Medulla oblongata (tissue), 1 donor: ENCODE results near the gene SLC16A8.
A peak's percentile ranks its signal among the peaks of the same experiment; 100 is the strongest.
"Not testable (repeated sequence)": the region's sequence is repeated elsewhere in the genome, so short reads cannot be mapped to it uniquely, and the experiment has no call there.

Experiments
- DNase-seq: peaks from one replicate; pipeline ENCODE4 v3.0.0-alpha.2; 2015; ENCODE audit errors: extremely low spot score

SLC16A8 gene

DNA sequence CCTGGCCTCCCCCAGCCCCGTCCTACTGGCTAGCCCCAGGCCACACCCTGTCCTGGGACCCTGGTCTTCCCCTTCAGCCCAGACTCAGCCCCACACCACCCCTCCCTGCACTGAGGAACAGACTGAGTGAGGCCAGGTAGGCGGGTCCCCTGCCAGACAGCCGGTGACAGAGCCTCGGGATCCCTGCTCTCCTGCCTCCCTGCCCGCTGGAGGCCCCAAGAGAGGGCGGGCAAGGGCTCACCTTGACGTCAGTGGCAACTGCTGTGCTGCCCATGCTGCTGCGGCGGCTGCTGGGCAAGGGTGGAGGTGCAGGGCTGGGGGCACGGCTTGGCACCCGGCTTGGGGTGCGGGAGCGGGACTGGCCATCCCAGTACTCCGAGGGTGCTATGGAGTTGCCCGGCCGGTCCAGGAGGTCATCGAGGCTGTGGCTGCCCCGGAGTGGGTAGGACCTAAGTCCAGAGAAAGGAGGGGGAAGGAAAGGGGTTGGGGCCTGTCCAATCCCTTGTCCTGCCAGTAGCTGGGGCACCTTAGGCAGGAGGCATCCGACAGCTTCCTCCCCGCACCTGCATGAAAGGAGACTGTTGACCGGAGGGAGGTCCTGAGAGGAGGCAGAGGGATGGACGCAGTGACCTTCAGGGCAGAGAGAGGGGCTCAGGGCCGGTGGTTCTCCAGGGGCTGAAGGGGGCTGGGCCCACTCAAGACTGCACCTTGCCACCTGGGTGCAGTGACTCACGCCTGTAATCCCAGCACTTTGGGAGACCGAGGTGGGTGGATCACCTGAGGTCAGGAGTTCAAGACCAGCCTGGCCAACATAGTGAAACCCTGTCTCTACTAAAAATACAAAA lies 2.2 kb upstream of the SLC16A8 start:
- no peak for DNase-seq

DNA sequence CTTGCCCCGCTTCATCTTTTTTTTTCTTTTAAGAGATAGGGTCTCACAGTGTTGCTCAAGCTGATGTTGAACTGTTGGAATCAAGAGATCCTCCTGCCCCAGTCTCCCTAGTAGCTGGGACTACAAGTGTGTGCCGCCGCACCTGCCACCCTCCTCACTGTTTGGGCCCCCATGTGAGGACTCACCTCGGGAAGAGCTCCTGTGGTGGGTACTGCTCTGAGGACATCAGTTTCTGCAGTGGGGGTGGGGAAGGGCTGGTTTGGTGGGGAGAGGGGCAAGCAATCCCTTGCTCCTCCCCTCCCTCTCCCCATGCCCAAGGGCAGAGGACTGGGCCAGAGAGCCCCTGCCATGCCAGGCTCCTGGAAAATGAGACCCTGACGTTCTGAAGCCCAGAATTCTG lies 1.5 kb upstream of the SLC16A8 start:
- DNase-seq: no peak

DNA sequence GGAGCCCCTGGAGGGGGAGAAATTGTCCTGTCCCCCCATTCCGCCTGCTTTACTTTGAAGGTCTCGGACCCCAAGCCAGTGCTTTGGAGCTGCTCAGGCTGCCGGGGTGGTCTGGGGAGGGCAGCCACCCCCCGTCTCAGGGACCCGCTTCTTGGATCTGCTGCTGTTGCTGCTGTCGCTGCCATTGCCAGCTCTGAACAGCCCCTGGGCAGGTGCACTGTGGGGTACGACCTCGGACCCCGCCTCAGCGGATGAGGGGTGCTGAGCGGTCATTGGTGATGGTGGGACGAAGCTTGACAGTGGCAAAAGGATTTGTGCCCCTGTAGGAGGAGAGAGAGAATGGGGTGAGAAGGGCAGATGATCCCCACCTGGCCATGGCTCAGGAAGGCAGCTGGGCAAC lies 1.1 kb upstream of the SLC16A8 start:
- no peak for DNase-seq

DNA sequence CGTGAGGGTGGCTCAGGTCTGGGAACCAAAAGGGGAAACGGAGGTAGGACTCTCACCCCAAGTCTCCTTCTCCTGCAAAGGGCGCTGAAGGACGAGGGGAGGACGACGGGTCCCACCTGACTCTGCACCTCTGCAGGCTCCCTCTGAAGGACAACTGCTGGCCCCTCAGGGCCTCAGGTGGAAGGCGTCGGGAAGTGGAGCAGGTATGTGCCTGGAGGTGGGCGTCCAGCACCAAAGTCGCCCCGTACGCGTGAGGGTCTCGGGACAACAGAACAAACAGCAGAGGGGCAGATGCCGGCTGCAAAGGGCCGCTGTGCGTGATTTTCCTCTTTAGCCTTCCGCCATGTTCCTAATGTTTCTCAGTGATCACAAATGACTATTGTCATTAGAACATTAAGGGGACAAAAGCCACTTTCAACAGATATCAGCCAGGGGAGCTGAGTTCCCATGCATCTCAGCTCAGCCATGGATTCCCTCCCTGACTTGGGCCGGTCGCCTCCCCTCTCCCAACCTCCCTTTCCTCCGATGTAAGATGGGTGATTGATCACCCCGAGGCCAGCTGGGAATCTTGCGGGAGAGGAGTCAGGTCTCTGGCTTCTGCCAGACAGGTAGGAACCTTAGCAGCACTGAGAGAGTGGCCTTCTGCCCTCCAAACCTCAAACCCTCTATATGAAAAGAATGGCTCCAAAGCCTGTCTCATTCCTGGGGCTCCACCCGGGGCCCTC lies 836 bp downstream of the SLC16A8 start:
- peak; percentile 25 for DNase-seq

DNA sequence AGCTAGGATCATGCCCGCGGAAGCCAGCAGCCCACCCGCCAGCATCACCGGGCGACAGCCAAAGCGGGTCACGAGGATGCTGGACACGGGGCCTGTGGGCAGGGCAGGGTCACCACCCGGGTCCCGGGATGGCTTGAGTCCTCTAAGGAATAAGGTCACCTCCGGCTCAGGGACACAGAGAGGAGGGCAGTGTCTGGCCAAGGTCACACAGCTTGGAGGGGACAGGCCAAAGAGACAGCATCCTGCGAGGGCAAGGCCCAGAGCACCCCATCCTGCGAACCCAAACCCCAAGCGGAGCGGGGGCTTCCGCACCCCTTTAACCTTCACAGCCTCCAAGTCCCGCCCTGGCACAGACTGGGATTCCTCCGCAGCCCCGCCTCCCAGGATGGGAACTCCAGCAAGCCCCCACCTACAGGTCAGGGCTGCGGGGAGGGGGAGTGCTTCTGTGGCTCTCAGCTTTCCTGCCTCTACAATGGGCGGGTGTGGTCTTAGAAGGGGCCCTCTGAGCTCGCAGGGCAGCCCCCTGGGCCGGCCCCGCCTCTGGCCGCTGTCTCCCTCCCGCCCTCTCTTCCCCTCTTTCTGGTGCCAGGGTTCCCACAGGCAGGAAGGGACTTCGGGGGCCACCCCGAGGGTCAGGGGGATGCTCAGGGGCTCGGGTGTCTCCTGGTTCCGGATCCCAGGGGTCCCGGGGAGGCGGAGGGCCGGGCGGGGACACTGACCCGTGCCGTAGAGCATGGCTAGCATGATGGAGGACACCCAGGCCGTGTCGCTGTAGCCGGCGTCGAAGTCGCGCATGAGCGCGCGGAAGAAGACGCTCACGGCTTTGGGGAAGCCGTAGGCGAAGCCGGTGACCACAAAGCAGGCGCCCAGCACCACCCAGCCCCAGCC lies 1.8 kb downstream of the SLC16A8 start:
- no peak for DNase-seq

DNA sequence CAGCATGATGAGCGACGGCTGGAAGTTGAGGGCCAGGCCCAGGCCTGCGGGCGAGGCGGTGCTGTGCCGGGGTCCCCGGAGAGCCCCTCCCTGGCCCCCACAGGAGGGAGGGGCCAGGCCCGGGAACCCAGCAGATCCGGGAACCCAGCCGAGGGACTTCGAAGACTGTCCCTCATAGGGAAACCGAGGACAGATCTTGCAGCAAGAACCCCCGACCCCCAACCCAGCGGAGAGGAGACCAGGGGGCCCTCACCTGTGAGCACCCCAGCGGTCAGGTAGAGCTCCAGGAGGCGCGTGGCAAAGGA lies 2.4 kb downstream of the SLC16A8 start:
- DNase-seq: no peak

DNA sequence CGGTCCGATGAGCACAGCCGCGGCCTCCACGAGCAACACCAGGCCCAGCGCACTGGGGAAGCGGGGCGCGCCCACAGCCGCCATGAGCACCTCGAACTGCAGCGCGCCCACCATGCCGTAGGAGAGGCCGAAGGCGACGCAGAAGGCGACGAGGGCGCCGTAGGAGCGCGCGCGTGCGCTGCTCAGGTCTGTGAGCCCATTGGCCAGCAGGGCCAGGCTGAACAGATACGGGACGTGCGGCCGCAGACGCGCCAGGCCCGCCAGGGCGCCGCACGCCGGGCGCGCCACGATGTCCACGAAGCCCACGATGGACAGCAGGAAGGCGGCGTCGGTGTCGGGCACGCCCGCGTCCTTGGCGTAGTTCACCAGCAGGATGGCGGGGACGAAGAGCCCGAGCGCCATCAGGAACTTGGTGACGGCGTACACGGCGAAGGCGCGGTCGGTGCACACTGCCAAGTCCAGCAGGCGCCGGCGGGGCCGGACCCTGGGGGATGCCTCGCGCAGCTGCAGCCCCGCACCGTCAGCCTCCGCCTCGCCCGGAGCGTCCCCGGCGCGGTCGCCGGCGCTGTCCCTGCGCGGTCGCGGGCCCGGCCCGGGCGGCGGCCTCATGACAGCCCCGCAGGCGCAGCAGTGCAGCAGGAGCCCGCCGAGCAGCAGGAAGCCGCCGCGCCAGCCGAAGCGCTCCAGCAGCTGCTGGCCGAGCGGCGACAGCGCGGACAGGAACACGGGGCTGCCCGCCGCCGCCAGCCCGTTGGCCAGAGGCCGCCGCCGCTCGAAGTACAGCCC lies 2.9 kb downstream of the SLC16A8 start:
- peak; percentile 36 for DNase-seq

DNA sequence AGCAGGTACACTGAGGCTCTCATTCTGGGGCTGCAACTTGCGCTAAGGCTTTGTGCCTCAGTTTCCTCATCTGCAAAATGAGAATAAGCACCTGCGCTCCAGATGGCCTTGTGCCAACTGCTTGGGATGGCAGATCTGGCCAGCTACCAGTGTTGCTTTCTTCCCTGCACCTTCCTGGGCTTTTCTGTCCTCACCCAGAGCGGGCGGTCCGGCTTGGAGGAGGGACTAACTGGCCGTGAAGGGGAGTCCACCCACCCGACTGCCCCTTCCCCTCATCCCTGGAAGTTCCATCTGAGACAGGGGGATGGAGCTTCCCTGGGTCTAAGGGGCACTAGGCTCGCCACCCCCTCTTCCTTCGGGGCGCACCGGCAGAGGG lies 3.5 kb downstream of the SLC16A8 start:
- DNase-seq: no peak

DNA sequence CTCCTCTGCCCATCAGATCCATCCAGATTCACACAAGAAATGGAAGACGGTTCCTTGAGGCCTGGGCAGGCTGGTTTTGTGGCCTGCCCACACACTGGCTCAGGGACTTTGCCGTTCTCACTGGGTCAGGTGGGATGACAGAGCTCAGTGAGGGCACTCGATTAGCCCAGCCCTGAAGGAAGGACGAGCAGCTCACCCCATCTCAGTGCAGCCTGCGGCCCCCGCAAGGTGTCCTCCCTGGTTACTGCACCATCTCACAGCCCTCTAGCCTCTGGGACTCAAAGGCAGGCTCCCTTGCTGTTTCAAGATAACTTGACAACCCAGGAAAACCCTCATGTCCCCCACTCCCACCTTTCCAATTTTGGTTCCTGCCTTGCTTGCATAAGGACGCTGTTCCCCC lies 4.2 kb downstream of the SLC16A8 start:
- DNase-seq: no peak

DNA sequence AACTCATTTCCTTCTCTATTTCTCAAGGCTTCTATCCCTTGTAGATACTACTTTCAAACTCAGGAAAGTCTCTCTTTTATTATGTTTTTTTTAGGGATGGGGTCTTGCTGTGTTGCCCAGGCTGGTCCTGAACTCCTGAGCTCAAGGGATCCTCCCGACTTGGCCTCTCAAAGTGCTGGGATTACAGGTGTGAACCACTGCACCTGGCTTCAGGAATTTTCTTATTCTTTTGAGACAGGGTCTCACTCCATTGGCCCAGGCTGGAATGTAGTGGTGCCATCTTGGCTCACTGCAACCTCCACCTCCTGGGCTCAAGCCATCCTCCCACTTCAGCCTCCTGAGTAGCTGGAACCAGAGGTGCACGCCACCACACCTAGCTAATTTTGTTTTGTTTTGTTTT lies 4.8 kb downstream of the SLC16A8 start:
- DNase-seq: not testable (repeated sequence)

DNA sequence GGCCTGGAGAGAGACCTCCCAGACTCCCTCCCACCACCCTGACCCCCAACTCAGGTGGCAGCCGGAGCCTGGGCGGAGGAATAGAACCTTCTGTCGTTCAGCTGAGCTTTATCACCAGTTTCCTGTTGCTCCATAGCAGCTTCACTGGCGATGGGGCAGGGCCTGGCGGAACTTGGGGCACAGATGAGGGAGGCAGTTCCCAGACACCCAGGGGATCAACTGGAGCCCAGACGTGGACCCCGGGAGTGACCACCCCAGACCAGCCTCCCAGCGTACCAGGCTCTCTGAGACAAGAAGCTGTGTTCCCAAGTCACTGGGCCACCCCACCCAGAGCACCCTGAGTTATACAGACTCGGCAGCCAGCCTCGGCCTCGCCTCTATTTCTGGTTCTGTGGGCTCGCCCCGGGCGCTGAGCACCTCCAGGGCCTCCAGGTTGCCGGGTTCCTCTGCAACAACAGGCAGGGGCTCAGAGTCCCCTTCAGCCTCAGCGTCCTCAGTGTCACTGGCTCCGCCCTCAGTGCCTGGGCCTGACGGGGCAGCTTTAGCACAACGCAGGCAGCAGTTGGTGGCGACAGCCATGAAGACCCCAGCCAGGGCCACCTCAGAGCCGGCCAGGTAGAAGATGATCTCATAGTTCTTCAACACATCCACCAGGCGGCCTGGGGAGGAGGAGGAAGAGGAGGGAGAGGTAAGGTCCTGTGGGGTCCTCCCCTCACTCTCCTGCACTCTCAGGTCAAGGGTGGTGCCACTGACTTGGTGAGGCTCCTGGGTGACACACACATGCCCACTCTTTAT lies 5.7 kb downstream of the SLC16A8 start:
- DNase-seq: no peak

DNA sequence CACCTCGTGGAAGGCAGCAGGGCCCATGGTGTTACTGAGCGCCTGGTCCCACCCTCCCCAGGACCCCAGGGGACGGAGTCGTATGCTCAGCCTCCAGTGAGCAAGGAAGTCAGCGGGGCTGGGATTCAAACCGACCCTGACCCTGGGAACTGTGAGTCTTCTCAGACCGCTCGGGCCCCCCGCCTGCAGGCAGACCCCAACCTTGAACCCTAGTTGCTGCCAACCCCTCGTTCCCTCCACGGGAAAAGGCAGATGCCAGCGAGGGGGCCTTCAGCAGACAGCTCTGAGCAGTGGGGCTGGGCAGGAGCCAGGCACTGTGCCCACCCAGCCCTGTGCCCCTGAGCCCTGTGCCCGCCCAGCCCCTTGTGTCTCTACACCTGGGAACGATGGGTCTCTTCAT lies 6.4 kb downstream of the SLC16A8 start:
- DNase-seq: no peak

DNA sequence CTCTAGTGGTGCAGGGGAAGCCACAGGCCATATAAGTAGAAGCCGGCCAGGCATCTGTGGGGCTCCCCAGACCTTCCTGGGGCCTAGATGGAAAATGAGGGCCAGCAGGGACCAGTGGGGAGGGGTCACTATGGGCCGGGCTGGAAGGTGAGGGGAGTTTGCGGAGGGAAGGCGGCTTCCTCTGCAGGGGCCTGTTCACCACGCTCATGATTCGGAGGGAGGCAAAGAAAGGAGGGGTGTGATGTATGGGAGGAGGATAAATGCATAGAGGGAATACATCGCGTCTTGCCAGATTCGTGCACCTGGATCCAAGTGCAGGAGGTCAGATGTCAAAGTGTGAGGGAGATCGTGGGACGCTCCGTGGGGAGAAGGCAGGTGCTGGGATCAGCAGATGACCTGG lies 6.9 kb downstream of the SLC16A8 start:
- no peak for DNase-seq

DNA sequence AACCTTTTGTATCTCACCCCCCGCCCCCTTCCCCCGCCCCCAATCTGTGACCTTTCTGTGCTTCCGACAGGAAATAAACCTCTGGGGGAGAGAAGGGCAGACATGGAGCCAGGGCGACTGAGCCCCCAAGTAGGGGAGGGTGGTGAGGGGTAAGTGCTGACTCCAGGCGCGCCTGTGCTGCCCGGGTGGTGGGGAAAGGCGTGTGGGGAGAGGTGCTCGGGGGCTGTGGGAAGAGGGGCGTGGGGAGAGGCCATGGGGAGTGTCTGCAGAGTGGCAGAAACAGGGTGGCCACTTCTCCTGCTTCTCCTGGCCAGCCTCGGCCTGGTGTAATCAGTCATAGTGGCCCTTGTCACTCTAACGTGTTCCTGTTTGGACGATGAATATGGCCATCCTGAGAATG lies 8.0 kb downstream of the SLC16A8 start:
- no peak for DNase-seq

DNA sequence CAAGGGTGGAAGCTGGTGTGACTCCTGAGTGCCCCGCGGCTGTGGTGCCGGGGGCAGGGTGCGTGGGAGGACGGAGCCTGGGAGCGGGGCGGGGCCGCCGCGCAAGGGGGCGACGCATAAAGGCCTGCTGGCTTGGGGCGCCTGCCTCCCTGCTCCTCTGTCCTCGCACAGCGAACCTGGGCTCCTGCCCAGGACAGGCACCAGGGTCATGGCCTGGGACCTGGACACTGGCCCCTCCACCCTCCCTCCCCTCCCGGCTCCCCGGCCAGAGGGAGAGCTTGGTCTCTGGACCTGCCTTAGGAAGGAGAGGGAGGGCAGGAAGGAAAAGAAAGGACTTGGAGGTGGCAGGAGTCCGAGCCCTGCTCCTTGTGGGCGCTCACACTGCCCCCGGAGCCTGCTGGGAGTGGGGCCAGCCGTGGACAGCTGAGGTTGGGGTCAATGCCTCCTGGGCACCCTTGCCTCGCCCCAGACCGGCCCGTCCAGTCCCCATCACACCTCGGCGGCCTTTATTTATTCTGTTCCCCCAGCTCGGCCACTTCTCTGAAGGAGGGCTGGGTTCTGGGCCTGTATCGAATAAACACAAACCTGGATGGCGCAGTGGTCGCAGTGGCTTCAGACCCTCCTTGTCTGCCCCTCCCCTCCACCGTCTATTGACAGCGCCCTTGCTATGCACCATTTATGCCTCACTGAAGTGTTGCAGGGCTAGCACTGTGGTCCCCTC lies 8.7 kb downstream of the SLC16A8 start:
- no peak for DNase-seq

DNA sequence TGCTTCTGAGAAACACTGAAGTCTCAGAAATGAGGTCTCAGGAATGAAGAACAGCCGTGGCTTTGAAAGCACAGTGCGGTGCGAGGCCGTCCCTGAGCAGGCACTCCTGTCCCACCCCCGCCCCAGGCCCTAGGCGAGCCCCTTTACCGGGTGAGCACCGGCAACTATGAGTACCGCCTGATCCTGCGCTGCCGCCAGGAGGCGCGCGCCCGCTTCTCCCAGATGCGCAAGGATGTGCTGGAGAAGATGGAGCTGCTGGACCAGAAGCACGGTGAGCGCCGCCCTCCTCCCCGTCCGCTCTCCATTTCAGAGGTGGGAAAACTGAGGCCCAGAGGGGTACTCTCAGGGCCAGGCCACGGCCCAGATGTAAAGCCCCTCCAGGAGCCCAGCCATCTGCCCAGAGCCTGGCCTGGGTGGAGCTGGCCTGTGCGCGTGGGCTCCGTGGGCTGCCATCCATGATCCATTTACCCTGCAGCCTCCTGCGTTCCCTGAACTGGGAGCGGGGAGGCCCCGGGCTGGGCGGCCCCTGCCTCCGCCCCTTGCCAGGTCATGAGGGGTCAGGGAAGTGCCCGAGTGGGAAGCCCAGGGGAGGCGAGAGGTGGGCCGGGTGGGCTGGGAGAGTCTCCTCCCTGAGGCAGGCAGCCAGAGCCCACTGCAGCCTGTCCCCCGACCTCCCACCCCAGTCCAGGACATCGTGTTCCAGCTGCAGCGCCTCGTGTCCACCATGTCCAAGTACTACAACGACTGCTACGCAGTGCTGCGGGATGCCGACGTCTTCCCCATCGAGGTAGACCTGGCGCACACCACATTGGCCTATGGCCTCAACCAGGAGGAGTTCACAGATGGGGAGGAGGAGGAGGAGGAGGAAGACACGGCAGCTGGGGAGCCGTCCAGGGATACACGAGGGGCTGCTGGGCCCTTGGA lies 9.5 kb downstream of the SLC16A8 start:
- DNase-seq: no peak

DNA sequence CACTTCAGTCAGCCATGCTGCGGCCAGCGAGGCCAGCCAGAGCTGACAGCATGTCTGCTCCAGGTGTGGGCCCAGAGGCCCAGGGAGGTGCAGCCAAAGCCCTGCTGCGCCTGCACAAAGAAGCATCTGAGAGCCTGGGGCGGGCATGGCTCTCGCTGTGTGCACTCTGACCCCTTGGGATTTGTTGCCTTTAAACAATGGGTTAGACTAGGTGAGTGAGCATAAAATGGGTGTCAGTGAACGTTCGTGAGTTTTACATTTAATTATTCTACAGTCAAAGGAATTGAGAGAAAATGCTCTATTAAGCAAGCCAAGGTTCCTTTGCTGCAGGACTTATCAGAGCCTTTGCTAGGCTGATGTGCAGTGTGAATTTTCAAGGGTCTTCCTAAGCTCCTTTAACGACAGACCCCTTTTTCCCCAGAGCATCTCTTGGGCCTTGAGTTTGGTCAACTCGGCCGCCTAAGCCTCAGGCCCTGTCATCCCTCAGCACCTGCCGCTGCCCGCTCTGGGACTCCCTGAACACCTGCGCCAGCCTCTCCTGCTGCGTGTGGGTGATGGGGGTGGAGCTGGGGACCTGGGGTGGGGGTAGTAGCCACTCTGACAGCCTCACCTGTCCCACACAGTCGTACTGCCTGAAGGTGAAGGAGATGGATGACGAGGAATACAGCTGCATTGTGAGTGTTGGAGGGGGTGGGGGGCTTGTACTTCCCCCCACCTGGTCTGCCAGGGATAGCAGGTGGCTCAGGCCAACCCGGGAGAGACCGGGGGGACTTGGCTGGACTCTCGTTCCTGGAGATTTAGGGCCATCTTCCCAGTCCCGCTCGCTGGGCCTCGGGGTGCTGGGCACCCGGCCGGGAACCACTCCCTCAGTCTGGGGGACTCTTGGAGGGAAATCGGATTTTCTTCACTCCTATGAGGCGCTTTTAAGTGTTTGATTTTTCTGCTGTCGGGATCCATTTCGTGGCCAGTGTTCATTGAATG lies 10.5 kb downstream of the SLC16A8 start:
- DNase-seq: no peak
